AG04449 (cell line): ENCODE data around the gene CDC14B.

Source experiments
- CTCF ChIA-PET: fragments of 350-600 bp; formaldehyde crosslinking; extraction: SDS; loops from one replicate; lab custom pipeline; 2021; ENCODE audit warnings: antibody characterized with exemption; lab: Yijun Ruan, JAX
- POLR2A ChIA-PET: fragments of 400-600, 350-600 bp; formaldehyde crosslinking; extraction: SDS; loops from one replicate; lab custom pipeline; 2020; ENCODE audit warnings: antibody characterized with exemption, inconsistent platforms; lab: Yijun Ruan, JAX
- DNase-seq: peaks from one replicate; pipeline ENCODE4 v3.0.0-alpha.2; 2010; ENCODE audit warnings: low read depth, low spot score
- H3K4me3 ChIP-seq: 2 replicates; pipeline ENCODE4 v1.5.1; 2011; ENCODE audit warnings: low read depth, mild to moderate bottlenecking, control low read depth, low read length
- TF ChIP-seq, protein P1 (sequence below): IDR thresholded peaks from one replicate; pipeline ENCODE4 v1.5.1; 2011; ENCODE audit warnings: mild to moderate bottlenecking, moderate library complexity, low read length, control low read depth, inconsistent platforms; ENCODE audit not compliant: insufficient read depth; ENCODE audit errors: missing control alignments

CDC14B gene

DNA sequence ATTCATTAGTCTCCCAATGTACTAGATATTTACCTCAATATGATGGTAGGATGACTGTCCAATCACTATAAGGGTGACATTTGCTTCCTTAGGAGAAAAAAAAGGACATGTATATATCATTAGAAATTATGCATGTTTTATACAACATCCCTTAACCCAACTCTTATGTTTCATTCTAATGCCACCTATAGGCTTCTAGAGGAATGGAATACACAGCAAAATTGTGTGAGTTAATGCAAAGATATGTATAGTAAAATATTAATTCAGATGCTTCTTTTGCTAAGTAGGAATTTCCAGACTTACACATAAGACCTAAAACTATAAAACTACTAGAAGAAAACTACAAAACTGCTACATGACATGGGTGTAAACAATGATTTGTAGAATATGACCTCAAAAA is 32.0 kb upstream of the CDC14B start:
- POLR2A ChIA-PET = no interaction called here
- no peak for DNase-seq
- H3K4me3 ChIP-seq = no peak overlapping the region
- TF ChIP-seq, protein P1, sequence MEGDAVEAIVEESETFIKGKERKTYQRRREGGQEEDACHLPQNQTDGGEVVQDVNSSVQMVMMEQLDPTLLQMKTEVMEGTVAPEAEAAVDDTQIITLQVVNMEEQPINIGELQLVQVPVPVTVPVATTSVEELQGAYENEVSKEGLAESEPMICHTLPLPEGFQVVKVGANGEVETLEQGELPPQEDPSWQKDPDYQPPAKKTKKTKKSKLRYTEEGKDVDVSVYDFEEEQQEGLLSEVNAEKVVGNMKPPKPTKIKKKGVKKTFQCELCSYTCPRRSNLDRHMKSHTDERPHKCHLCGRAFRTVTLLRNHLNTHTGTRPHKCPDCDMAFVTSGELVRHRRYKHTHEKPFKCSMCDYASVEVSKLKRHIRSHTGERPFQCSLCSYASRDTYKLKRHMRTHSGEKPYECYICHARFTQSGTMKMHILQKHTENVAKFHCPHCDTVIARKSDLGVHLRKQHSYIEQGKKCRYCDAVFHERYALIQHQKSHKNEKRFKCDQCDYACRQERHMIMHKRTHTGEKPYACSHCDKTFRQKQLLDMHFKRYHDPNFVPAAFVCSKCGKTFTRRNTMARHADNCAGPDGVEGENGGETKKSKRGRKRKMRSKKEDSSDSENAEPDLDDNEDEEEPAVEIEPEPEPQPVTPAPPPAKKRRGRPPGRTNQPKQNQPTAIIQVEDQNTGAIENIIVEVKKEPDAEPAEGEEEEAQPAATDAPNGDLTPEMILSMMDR = peak; percentile 54
- CTCF ChIA-PET = interaction anchor here (0.7 to 4.6 kb wide), 5 partner anchors 16 to 346 kb away, joined by 3 to 43 read pairs (median 3); no protein-coding TSS in a partner anchor

DNA sequence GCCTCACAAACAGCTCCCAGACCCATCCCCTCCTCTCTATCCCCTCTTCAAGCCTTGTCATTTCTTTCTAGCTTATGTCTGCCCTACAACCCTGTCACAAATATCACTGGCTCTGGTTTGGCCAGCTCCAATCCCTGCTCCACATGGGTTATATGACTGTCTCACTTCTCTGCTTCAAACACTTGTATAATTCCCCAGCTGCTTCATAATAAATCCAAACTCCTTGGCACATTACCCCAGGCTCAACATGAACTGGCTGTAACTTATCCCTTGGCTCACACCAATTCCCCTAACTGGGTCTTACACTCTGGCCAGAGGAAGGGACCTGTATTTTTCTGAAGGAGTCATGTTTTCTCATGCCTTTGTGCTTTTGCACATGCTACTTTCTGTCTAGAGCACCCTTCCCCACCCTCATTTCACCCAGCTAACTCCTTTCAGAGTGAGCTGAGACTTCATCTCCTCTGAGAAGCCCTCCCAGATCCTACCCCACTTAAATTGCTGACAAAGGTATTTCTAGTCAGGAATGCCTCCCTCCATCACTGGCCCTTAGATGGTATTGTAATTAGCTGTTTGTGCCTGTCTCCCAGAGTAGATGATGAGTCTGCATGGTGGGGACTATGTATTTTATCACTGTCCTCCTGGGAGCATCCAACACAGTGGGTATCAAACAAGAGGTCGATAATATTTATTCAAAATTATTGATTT is 30.1 kb upstream of the CDC14B start:
- POLR2A ChIA-PET = no interaction called here
- no peak for DNase-seq
- no peak overlapping the region for H3K4me3 ChIP-seq
- CTCF ChIA-PET = interaction anchor here (0.9 to 4.6 kb wide), 8 partner anchors 16 to 332 kb away, joined by 3 to 43 read pairs (median 4); no protein-coding TSS in a partner anchor
- TF ChIP-seq, protein P1 = no peak

DNA sequence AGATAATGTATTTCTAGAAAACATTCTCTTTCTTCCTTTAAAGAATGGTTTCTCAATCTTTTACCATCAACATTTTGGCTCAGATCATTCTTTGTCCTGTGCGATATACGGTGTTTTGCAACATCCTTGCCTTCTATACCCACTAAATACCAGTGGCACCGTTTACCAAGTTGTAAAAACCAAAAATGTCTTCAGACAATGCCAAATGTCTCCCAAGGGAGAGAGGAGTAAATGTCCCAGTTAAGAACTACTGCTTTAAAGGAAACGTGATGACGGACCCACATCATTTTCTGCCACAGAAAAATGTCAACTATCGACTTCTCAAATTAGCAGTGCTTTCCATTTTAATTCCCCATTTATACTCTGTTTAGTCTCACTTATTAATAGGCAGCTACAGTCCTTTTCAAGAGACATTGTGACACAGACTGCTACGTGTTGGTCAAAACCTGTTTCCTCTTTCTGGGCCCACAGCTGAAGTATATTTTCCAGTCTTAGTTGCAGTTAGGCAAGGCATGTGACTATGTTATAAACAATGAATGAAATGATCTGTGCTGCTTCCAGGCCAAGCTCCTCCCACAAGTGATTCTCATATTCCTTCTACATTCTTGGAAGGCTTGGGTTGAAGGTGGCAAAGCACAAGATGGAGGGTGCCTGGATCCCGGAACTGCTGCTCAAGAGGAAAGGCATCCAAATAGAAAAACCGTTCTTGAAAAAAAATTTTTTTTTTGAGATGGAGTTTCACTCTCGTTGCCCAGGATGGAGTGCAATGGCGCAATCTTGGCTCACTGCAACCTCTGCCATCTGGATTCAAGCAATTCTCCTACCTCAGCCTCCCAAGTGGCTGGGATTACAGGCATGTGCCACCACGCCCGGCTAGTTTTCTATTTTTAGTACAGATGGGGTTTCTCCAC is 26.7 kb upstream of the CDC14B start:
- no peak overlapping the region for H3K4me3 ChIP-seq
- CTCF ChIA-PET = interaction anchor here (1.2 to 1.9 kb wide), 2 partner anchors 10 to 319 kb away, joined by 5 to 6 read pairs; no protein-coding TSS in a partner anchor
- POLR2A ChIA-PET = interaction anchor here (0.6 kb wide), 1 partner anchor 1686 kb away, joined by 3 read pairs; no protein-coding TSS in a partner anchor
- TF ChIP-seq, protein P1 = no peak
- DNase-seq = peak; percentile 59

- TF ChIP-seq, protein P1 = no peak
- CTCF ChIA-PET = no interaction called here
- no peak for DNase-seq
- POLR2A ChIA-PET = no interaction called here
- no peak overlapping the region for H3K4me3 ChIP-seq
Measured at GRCh38 chr9:96644137-96644536, 24.5 kb upstream of the CDC14B start.

DNA sequence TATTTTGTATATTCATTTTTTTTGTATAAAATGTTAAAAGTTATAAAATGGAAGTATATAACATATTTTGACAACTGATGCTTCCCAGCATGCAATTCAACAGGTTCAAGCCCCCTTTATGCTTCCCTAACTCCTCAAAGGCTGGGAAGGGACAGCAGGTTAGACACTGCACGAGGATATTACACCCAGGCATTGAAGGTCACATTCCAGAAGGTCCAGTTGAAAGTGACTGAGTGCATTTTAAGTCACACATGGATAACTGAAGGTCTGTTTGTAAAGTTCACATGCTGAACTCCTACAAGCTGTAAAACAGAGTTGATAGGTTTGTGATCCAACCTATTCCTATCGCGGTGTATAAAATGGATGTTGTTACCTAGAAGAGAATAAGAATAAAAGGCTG is 21.9 kb upstream of the CDC14B start:
- DNase-seq = no peak
- ChIA-PET POLR2A (no interaction called here), CTCF (interaction anchor here (0.9 kb wide), 1 partner anchor 16 kb away, joined by 3 read pairs; no protein-coding TSS in a partner anchor)
- TF ChIP-seq, protein P1 = no peak
- no peak overlapping the region for H3K4me3 ChIP-seq
